ENCODE results near the gene SEM1.

Gene SEM1

DNA sequence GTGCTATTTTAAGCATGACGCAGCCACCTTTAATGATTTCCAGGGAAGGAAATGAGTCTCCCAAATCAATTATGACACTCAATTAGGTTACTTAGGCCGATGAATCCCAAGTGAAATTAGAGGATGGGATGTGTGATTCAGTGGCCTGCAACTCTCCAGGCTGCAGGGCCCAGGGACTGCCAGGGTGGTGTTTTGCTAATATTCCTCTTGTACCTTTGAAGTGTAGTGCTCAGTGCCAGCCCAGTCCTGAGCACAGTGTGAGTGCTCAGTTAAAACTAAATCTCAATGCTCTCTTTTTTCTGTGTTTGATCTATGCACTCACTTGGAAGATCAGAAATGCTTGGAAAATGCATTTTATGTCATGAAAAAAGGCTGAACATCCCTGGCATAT is 51.6 kb downstream of the SEM1 start:
- H3K4me3 ChIP-seq (ENCODE audit: low read depth, low read length) = no peak overlapping the region
- no peak for DNase-seq (ENCODE audit: low read depth, low spot score)
- TF ChIP-seq, protein P1, sequence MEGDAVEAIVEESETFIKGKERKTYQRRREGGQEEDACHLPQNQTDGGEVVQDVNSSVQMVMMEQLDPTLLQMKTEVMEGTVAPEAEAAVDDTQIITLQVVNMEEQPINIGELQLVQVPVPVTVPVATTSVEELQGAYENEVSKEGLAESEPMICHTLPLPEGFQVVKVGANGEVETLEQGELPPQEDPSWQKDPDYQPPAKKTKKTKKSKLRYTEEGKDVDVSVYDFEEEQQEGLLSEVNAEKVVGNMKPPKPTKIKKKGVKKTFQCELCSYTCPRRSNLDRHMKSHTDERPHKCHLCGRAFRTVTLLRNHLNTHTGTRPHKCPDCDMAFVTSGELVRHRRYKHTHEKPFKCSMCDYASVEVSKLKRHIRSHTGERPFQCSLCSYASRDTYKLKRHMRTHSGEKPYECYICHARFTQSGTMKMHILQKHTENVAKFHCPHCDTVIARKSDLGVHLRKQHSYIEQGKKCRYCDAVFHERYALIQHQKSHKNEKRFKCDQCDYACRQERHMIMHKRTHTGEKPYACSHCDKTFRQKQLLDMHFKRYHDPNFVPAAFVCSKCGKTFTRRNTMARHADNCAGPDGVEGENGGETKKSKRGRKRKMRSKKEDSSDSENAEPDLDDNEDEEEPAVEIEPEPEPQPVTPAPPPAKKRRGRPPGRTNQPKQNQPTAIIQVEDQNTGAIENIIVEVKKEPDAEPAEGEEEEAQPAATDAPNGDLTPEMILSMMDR (IDR thresholded peaks at IDR 0.05; ENCODE audit: low read depth, low read length) = no peak
- in situ Hi-C loops (cut with HindIII; ENCODE audit: low sequenced_read_pairs) = no loop called here

DNA sequence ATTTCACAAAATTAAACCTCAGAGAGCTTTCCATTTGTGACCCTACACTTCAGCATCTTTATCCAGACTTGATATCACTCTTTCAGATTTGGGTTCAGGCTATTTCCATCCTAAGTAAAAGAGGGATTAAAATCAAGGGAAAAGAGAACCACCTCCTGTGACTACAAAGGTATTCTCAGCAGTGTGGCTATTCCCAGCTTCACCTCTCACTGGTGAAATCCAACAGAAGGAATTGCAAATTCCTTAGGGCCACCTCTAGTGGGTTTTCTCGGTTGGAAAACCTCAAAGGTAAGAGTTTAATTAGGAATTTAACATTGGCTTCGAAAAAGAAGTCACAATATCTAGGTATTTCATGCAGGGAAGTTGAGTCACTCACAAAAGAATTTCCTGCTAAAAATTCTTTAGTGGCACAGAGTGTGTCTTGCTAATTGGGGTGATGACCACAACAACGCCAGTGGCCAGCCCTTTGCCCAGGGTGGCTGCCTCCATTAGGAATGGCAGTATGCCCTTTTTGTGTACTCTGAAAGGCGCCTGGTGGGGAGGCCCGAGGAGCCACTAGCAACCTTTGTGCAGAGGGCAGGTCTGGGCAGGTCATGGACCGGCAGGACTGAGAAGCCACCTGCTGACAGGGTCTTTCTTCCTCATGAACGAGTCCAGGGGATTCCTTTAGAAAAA is 52.2 kb downstream of the SEM1 start:
- H3K4me3 ChIP-seq (ENCODE audit: low read depth, low read length) = no peak overlapping the region
- no peak for DNase-seq (ENCODE audit: low read depth, low spot score)
- in situ Hi-C loops (cut with HindIII; ENCODE audit: low sequenced_read_pairs) = no loop called here
- TF ChIP-seq, protein P1 (IDR thresholded peaks at IDR 0.05; ENCODE audit: low read depth, low read length) = no peak

DNA sequence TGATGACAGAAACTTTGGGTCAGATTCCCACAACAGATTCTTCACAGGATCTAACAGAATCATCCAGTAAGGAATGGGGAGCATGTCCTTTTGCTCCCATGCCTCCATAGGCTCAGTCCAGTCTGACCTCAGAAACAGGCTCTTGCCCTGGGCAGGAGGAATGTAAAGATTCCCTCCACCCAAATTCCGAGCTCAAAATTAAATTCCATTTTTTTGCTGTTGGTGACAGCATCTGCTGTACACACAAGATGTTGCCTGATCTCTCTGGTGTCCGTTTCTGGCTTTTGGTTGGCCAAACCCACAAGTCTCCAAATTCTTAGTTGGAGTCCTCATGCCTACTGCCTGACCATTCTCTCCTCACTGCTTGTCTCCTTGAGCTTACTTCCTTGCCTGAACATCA is 53.7 kb downstream of the SEM1 start:
- in situ Hi-C loops (cut with HindIII; ENCODE audit: low sequenced_read_pairs) = no loop called here
- TF ChIP-seq, protein P1 (IDR thresholded peaks at IDR 0.05; ENCODE audit: low read depth, low read length) = no peak
- no peak overlapping the region for H3K4me3 ChIP-seq (ENCODE audit: low read depth, low read length)
- DNase-seq (ENCODE audit: low read depth, low spot score) = no peak

DNA sequence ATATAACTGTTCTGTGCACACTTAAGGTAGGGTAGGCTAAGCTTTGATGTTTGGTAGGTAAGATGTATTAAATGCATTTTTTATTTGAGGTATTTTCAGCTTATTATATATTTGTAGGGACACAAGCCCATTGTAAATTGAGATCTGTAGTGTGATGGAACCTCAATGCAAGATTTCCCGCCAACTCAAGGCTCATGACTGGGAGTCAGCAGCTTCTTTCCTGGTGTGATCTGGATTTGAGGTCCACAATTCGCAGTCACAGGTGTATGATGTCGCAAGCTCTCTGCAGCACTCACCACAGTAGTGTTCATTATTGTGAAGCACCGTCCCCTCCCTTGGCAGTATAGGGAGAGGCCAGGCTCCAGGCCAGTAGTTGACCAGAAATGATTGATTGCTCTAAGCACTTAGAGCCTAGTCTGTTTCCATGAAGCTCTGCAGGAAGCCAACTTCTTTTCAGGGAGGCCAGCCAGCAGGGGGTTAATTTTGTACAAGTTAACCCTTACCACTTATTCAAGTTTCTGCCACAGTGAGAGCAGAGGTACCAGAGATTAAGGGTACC is 54.9 kb downstream of the SEM1 start:
- in situ Hi-C loops (cut with HindIII; ENCODE audit: low sequenced_read_pairs) = no loop called here
- DNase-seq (ENCODE audit: low read depth, low spot score) = no peak
- TF ChIP-seq, protein P1 (IDR thresholded peaks at IDR 0.05; ENCODE audit: low read depth, low read length) = no peak
- no peak overlapping the region for H3K4me3 ChIP-seq (ENCODE audit: low read depth, low read length)

DNA sequence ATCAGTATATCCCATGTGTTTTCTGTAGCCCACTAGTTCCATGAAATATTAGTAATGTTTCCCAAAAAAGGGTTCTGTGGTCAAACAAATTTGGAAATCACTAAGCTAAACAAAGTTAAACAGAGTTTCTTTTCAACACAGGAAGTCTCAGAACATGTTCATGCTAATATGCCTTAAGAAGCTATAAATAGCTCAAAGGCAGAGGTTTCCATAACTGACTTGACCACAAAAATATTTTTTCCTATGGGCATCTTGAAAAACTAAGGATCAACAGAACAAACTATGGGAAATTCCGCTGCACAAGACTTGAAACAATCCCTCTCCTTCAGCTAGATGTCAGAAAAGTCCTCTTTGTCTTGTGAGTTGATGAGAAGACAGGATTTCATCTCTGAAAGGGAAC is 59.7 kb downstream of the SEM1 start:
- in situ Hi-C loops (cut with HindIII; ENCODE audit: low sequenced_read_pairs) = no loop called here
- no peak for DNase-seq (ENCODE audit: low read depth, low spot score)
- TF ChIP-seq, protein P1 (IDR thresholded peaks at IDR 0.05; ENCODE audit: low read depth, low read length) = no peak
- H3K4me3 ChIP-seq (ENCODE audit: low read depth, low read length) = no peak overlapping the region

DNA sequence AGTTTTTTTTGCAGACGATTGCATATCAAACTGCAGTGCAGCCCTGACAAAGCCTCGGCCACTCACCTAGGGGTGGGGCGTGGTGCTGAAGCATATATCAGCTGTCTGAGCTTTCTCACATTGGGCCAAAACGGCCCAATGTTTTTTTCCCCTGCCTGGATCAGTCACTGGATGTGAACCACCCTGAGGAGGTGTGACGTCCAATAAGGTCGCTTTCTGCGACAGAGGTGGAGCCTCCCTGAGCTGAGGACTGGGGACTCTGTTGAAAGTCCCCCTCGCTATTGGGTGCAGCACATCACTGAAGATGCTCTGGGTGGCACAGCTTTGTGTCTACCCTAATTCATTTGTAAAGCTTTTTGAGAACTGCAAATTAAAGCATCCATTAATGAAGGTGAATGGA is 60.9 kb downstream of the SEM1 start:
- no peak for DNase-seq (ENCODE audit: low read depth, low spot score)
- in situ Hi-C loops (cut with HindIII; ENCODE audit: low sequenced_read_pairs) = no loop called here
- TF ChIP-seq, protein P1 (IDR thresholded peaks at IDR 0.05; ENCODE audit: low read depth, low read length) = no peak
- H3K4me3 ChIP-seq (ENCODE audit: low read depth, low read length) = no peak overlapping the region

Measured in astrocyte of the spinal cord (primary cell).